ENCODE measurements around the gene RAD51B.

Gene RAD51B

GRCh38 chr14:68544081-68544892 is 724.7 kb downstream of the RAD51B start:
- DNase-seq (ENCODE audit: extremely low read depth, insufficient read length), result no peak
- Histone ChIP-seq H3K4me3 (replicated peaks; ENCODE audit: low read depth, low read length) (no peak overlapping the region), H3K36me3 (ENCODE audit: control insufficient read depth, insufficient read depth, low read length) (no peaks in the 10 kb centered on the region), H3K27me3 (replicated peaks; ENCODE audit: control insufficient read depth, insufficient read depth, low read length) (no peaks in the 10 kb centered on the region)
- TF ChIP-seq, protein P1, sequence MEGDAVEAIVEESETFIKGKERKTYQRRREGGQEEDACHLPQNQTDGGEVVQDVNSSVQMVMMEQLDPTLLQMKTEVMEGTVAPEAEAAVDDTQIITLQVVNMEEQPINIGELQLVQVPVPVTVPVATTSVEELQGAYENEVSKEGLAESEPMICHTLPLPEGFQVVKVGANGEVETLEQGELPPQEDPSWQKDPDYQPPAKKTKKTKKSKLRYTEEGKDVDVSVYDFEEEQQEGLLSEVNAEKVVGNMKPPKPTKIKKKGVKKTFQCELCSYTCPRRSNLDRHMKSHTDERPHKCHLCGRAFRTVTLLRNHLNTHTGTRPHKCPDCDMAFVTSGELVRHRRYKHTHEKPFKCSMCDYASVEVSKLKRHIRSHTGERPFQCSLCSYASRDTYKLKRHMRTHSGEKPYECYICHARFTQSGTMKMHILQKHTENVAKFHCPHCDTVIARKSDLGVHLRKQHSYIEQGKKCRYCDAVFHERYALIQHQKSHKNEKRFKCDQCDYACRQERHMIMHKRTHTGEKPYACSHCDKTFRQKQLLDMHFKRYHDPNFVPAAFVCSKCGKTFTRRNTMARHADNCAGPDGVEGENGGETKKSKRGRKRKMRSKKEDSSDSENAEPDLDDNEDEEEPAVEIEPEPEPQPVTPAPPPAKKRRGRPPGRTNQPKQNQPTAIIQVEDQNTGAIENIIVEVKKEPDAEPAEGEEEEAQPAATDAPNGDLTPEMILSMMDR (IDR thresholded peaks at IDR 0.05; ENCODE audit: insufficient read depth, low read length, poor library complexity, severe bottlenecking), result no peak

DNA sequence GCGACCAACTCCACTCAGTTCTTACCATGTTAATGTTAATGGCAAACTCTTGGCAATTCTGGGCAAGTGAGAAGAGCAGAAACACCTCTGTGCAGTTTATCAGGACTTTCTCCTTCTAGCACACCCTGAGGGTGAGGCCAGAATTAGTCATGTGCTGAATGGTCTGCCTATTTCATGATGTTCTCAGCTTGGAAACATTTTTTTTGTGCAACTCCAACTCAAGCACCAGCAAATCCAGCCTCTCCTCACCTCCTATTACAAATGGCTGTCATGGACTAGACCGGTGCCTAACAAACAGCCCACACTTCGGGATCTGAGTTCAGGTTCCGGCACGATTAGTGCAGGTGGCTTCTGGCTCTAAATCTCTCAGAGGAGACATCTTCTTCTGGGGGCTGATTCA is 727.3 kb downstream of the RAD51B start:
- no peak for DNase-seq (ENCODE audit: extremely low read depth, insufficient read length)
- no peaks in the 10 kb centered on the region for H3K27me3 ChIP-seq (replicated peaks; ENCODE audit: control insufficient read depth, insufficient read depth, low read length)

DNA sequence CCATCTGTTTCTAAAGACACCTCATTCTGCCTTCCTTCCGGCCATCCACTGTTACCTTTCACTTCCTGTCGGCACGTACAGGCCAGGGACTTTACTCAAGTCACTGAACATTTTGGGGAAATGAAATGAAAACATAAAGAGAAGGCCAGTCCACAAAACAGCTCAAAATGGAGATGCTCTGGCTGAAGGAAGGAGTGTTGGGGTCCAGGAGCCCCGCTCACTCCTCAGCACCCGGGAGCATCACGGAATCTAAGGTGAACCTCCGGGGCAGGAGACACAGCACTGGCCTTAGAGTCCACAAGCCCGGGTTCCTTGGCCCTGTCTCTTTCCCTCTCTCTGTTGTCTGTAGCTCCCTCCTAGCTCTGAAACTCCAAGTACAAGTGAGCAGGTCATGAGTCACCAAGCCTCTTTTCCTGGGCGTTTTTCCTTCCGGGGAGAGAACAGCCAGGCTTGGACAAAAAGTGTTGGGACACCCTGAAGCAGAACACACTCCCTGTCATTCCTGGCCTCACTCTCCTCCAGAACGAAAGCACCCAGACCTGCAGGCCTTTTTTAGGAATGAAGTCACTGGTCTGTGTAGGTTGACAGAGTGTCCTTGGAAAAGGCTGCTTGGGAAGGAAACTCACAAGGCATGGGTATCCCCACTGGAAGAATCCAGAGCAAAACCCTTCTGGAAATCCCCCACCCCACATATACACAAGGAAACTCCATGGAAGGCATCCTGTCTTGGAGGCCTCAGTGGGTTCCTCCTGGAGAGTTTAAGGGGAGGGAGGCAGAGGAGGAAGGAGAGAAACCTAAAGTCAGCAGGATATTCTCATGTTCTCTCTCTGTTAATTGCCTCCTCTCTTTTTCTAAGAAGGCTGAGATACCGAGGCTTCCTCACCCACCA is 728.0 kb downstream of the RAD51B start:
- no peak for DNase-seq (ENCODE audit: extremely low read depth, insufficient read length)
- H3K4me3 ChIP-seq (replicated peaks; ENCODE audit: low read depth, low read length), result no peak overlapping the region
- TF ChIP-seq, protein P1 (IDR thresholded peaks at IDR 0.05; ENCODE audit: insufficient read depth, low read length, poor library complexity, severe bottlenecking), result no peak
- no peaks in the 10 kb centered on the region for H3K27me3 ChIP-seq (replicated peaks; ENCODE audit: control insufficient read depth, insufficient read depth, low read length)
- H3K36me3 ChIP-seq (ENCODE audit: control insufficient read depth, insufficient read depth, low read length), result no peaks in the 10 kb centered on the region

More for the DNA sequence above, 727.3 kb downstream of the RAD51B start:
- H3K36me3 ChIP-seq (ENCODE audit: control insufficient read depth, insufficient read depth, low read length), result no peaks in the 10 kb centered on the region
- H3K4me3 ChIP-seq (replicated peaks; ENCODE audit: low read depth, low read length), result no peak overlapping the region
- TF ChIP-seq, protein P1 (IDR thresholded peaks at IDR 0.05; ENCODE audit: insufficient read depth, low read length, poor library complexity, severe bottlenecking), result no peak

DNA sequence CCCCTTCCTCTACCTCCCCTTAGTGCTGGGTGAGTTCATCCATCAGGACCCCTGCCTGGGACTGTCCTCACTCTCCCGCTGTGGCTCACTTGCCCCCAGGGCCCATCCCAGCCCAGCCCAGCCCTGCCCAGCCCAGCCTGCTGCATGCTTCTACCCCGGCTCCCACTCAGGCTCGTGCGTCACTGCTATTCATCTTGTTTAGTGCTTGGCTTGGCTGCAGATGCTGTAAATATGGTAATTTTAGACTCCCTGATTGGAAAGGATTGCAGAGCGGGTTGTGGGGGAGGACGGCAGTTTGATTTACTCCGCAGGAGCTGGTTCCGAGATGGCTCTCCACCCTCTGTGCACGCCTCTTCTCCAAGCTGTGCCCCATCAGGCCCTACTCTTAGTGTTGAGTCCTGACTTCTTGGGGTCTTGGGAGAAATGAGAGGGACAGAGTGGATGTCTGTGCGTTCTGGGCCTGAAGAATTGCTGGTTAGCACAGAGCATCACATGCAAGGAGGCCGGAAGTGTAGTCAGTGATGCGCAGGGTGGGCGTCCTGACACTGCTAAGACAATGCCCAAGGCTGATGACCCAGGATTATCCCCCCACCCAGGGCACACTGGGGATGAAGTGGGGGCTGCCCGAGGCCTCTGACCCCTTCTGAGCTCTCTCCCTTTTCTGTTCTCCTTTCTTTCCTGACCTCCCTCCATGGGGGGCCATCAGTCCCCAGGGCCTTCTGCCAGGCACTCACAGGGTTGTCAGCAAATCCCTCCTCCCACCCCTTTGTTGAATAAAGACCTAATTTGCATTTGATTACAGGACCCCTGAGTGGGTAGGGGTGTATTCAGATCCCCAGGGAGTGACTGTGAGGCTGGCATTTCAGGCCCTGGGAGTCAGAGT is 728.9 kb downstream of the RAD51B start:
- TF ChIP-seq, protein P1 (IDR thresholded peaks at IDR 0.05; ENCODE audit: insufficient read depth, low read length, poor library complexity, severe bottlenecking), result no peak
- no peak overlapping the region for H3K4me3 ChIP-seq (replicated peaks; ENCODE audit: low read depth, low read length)

DNA sequence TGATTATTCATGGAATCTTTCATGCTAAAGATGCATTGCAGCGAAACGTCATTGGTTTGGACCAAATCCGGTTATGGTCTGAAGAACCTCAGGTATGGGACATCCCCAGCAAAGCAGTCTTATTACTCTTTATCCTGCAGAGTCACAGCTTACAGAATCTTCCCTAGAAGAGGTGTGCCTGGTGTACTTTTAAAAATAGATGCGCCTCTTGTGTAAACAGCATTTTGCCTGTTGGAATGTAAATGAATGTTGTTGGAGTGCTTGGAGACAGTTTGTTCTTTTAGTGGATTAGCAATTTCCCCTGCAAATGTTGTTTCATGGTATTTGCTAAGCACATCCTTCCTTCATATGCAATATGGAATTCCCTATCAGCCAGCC is 730.7 kb downstream of the RAD51B start:
- H3K36me3 ChIP-seq (ENCODE audit: control insufficient read depth, insufficient read depth, low read length), result no peaks in the 10 kb centered on the region
- no peak for DNase-seq (ENCODE audit: extremely low read depth, insufficient read length)
- TF ChIP-seq, protein P1 (IDR thresholded peaks at IDR 0.05; ENCODE audit: insufficient read depth, low read length, poor library complexity, severe bottlenecking), result no peak
- no peaks in the 10 kb centered on the region for H3K27me3 ChIP-seq (replicated peaks; ENCODE audit: control insufficient read depth, insufficient read depth, low read length)
- H3K4me3 ChIP-seq (replicated peaks; ENCODE audit: low read depth, low read length), result no peak overlapping the region

More for the DNA sequence above, 728.9 kb downstream of the RAD51B start:
- DNase-seq (ENCODE audit: extremely low read depth, insufficient read length), result no peak
- Histone ChIP-seq H3K36me3 (ENCODE audit: control insufficient read depth, insufficient read depth, low read length) (no peaks in the 10 kb centered on the region), H3K27me3 (replicated peaks; ENCODE audit: control insufficient read depth, insufficient read depth, low read length) (no peaks in the 10 kb centered on the region)
